CD14-positive monocyte (primary cell): ENCODE measurements around the gene GNL1. TPM values are rescaled to one million over a fixed set of nuclear protein-coding genes. Genes with fewer than 3 reads are reported as not detected.

ENCODE experiments used
- DNase-seq, 3 donors: peaks; one replicate each; pipeline ENCODE4 v3.0.0-alpha.2; 2011 to 2022
- H2AFZ ChIP-seq: 2 replicates; pipeline ENCODE4 v1.6.0; 2012; ENCODE audit warnings: mild to moderate bottlenecking, low read depth, low read length, inconsistent platforms; ENCODE audit not compliant: insufficient read depth, poor library complexity, severe bottlenecking
- H3K27ac ChIP-seq, 2 donors: 1 replicate in 1 of 2; 2 replicates in 1 of 2; pipeline ENCODE4 v1.5.1; 2012 to 2013; ENCODE audit warnings: low read length in 2 of 2, control low read depth in 1 of 2, inconsistent platforms in 1 of 2, low read depth in 1 of 2, mild to moderate bottlenecking in 1 of 2
- H3K27me3 ChIP-seq, 2 donors: one replicate each; pipeline versions ENCODE4 v1.6.0 to v1.6.1; 2011 to 2013; ENCODE audit warnings: low read length in 2 of 2; ENCODE audit not compliant: control insufficient read depth in 2 of 2, insufficient read depth in 2 of 2
- H3K36me3 ChIP-seq, 2 donors: replicated peaks in 1 of 2; 1 replicate in 1 of 2; 2 replicates in 1 of 2; pipeline versions ENCODE4 v1.5.1 to v1.6.1; 2012 to 2013; ENCODE audit warnings: low read length in 2 of 2, control low read depth in 1 of 2, inconsistent platforms in 1 of 2, mild to moderate bottlenecking in 1 of 2; ENCODE audit not compliant: insufficient read depth in 2 of 2, control insufficient read depth in 1 of 2
- H3K4me1 ChIP-seq, 2 donors: 1 replicate in 1 of 2; 2 replicates in 1 of 2; pipeline versions ENCODE4 v1.5.1 to v1.6.1; 2012 to 2013; ENCODE audit warnings: low read length in 2 of 2, control low read depth in 1 of 2, inconsistent platforms in 1 of 2, mild to moderate bottlenecking in 1 of 2, moderate library complexity in 1 of 2; ENCODE audit not compliant: insufficient read depth in 2 of 2, control insufficient read depth in 1 of 2
- H3K4me2 ChIP-seq: replicated peaks from 2 replicates; pipeline ENCODE3; 2012; ENCODE audit warnings: low read length, moderate library complexity, mild to moderate bottlenecking; ENCODE audit not compliant: poor library complexity, severe bottlenecking; ENCODE audit errors: extremely low read depth
- H3K4me3 ChIP-seq, 3 experiments: fragments of 200-600 bp in 1 of 3; sonication (generic) in 1 of 3; replicated peaks in 1 of 3; 1 replicate in 2 of 3; 2 replicates in 1 of 3; pipeline ENCODE4 v1.5.1; 2011 to 2013; ENCODE audit warnings: low read length in 3 of 3, mild to moderate bottlenecking in 3 of 3, control low read depth in 2 of 3, low read depth in 2 of 3, inconsistent platforms in 1 of 3, moderate library complexity in 1 of 3
- H3K79me2 ChIP-seq: 2 replicates; pipeline ENCODE4 v1.6.0; 2012; ENCODE audit warnings: mild to moderate bottlenecking, control low read depth, inconsistent platforms, low read length, moderate library complexity; ENCODE audit not compliant: insufficient read depth
- H3K9ac ChIP-seq: 2 replicates; pipeline ENCODE4 v1.6.0; 2017; ENCODE audit warnings: low read length, mild to moderate bottlenecking; ENCODE audit not compliant: insufficient read depth, poor library complexity, severe bottlenecking
- H3K9me3 ChIP-seq, 2 donors: replicated peaks in 1 of 2; 1 replicate in 1 of 2; 2 replicates in 1 of 2; pipeline versions ENCODE4 v1.5.1 to v1.6.1; 2012 to 2013; ENCODE audit warnings: low read length in 2 of 2, control low read depth in 1 of 2; ENCODE audit not compliant: control insufficient read depth in 1 of 2, insufficient read depth in 1 of 2
- H4K20me1 ChIP-seq: 2 replicates; pipeline ENCODE4 v1.6.0; 2012; ENCODE audit warnings: mild to moderate bottlenecking, low read length, control low read depth, moderate library complexity; ENCODE audit not compliant: insufficient read depth
- H3K27ac Mint-ChIP-seq, 7 donors: one replicate each; pipeline ENCODE4 v1.8.0; 2020; ENCODE audit warnings: mild to moderate bottlenecking in 7 of 7, mixed read lengths in 7 of 7, moderate library complexity in 6 of 7, inconsistent platforms in 2 of 7
- H3K27me3 Mint-ChIP-seq, 3 donors: one replicate each; pipeline ENCODE4 v1.8.0; 2021 to 2022; ENCODE audit warnings: low read depth in 3 of 3, mild to moderate bottlenecking in 3 of 3, mixed read lengths in 3 of 3, moderate library complexity in 3 of 3, inconsistent platforms in 1 of 3
- H3K36me3 Mint-ChIP-seq, 2 donors: one replicate each; pipeline ENCODE4 v1.8.0; 2020; ENCODE audit warnings: mixed read lengths in 2 of 2, inconsistent platforms in 1 of 2, mild to moderate bottlenecking in 1 of 2
- H3K4me1 Mint-ChIP-seq: one replicate; pipeline ENCODE4 v1.8.0; 2020; ENCODE audit warnings: mild to moderate bottlenecking, mixed read lengths
- H3K4me3 Mint-ChIP-seq, 2 donors: one replicate each; pipeline ENCODE4 v1.8.0; 2020; ENCODE audit warnings: mild to moderate bottlenecking in 2 of 2, mixed read lengths in 2 of 2, moderate library complexity in 1 of 2
- H3K9me3 Mint-ChIP-seq, 7 donors: one replicate each; pipeline ENCODE4 v1.8.0; 2020 to 2022; ENCODE audit warnings: mixed read lengths in 7 of 7, mild to moderate bottlenecking in 6 of 7, moderate library complexity in 6 of 7, inconsistent platforms in 2 of 7
- CTCF ChIP-seq: fragments of 200-600 bp; IDR thresholded peaks from one replicate; pipeline ENCODE4 v1.8.0; 2022; ENCODE audit warnings: antibody characterized with exemption, mild to moderate bottlenecking
- WGBS: methylation state at CpG from one replicate; pipeline ENCODE4 v1.1.5; 2013; ENCODE audit warnings: missing lambda C conversion rate; ENCODE audit not compliant: insufficient coverage; 5-methylcytosine and 5-hydroxymethylcytosine counted together
- intact Hi-C, 2 donors: fragments of 100-400 bp; cut with micrococcal nuclease; formaldehyde crosslinking; loops; one replicate each; pipeline versions ENCODE4 v1.15.0 to v1.15.1; 2023
- polyA plus RNA-seq, 3 donors: library from polyadenylated mRNA; depleted of rRNA in 1 of 3; unstranded in 2 of 3; stranded (reverse) in 1 of 3; fragments of 300-500 nt in 2 of 3; fragments of >200 nt in 1 of 3; fragmentation: Illumina TruSeq in 2 of 3; gene quantifications; 1 replicate in 2 of 3; 2 replicates in 1 of 3; pipeline ENCODE4 v1.2.3, GENCODE V29; 2012 to 2021

The GNL1 gene
- polyA plus RNA-seq, 3 donors: 10.3 to 13.4 (median 12.9) TPM

- H3K4me2 ChIP-seq: peak overlapping the region; percentile 85
- Mint-ChIP-seq H3K9me3 (peaks cover 0 to 1% (median 0%) of the 10 kb centered on the region in 7 donors), H3K27ac (peak overlapping the region; percentile 95 to 100 (median 99)), H3K36me3 (peaks cover 36 to 39% of the 10 kb centered on the region in 2 donors), H3K4me1 (peaks cover 24% of the 10 kb centered on the region), H3K27me3 (peaks cover 0 to 5% (median 4%) of the 10 kb centered on the region in 3 donors), H3K4me3 (peak overlapping the region; percentile 95)
- no peak for TF ChIP-seq CTCF
- peak in 2 of 3 donors; percentile 53 to 63 for DNase-seq
- H2AFZ ChIP-seq: peak overlapping the region; percentile 67
- H3K4me3 ChIP-seq: peak overlapping the region; percentile 73 to 93 (median 93)
- no peaks in the 10 kb centered on the region for H3K9me3 ChIP-seq
- intact Hi-C loops: loop anchor here (2.0 kb wide), 2 partner anchors 13 to 59 kb away; partner anchors contain the start of genes ABCF1 (in 2 of the 2), MRPS18B (in 2 of the 2) and PPP1R10 (in 2 of the 2)
- H3K36me3 ChIP-seq: peaks cover 15 to 32% of the 10 kb centered on the region in 2 donors
- peaks cover 5% of the 10 kb centered on the region for H4K20me1 ChIP-seq
- peaks cover 20 to 35% of the 10 kb centered on the region in 2 donors for H3K4me1 ChIP-seq
- peak overlapping the region; percentile 83 for H3K9ac ChIP-seq
- H3K79me2 ChIP-seq: peaks cover 37% of the 10 kb centered on the region
- H3K27me3 ChIP-seq: no peaks in the 10 kb centered on the region
- peak overlapping the region; percentile 92 to 93 for H3K27ac ChIP-seq
- WGBS: 0% methylated on average over 3 of the region's 6 CpGs
These were observed 1.3 kb upstream of the GNL1 start for GRCh38 chr6:30557683-30557981.

- H3K36me3 Mint-ChIP-seq: peaks cover 36 to 39% of the 10 kb centered on the region in 2 donors
- H3K4me1 Mint-ChIP-seq: peaks cover 19% of the 10 kb centered on the region
- peak within 1 kb of the TSS; percentile 95 for H3K4me3 Mint-ChIP-seq
- H3K27ac ChIP-seq: peak within 1 kb of the TSS; percentile 92 to 93
- peak; percentile 93 to 96 (median 93) for DNase-seq
- H3K36me3 ChIP-seq: peaks cover 15 to 32% of the 10 kb centered on the region in 2 donors
- H3K9me3 ChIP-seq: no peaks in the 10 kb centered on the region
- peak within 1 kb of the TSS; percentile 85 for H3K4me2 ChIP-seq
- peaks cover 20 to 30% of the 10 kb centered on the region in 2 donors for H3K4me1 ChIP-seq
- TF ChIP-seq CTCF: no peak
- peaks cover 4% of the 10 kb centered on the region for H4K20me1 ChIP-seq
- peak within 1 kb of the TSS; percentile 67 for H2AFZ ChIP-seq
- 0% methylated on average over 28 of the region's 42 CpGs for WGBS
- intact Hi-C loops: loop anchor here (2.0 kb wide), 2 partner anchors 14 to 60 kb away; partner anchors contain the start of genes ABCF1 (in 2 of the 2), MRPS18B (in 2 of the 2) and PPP1R10 (in 2 of the 2)
- peaks cover 37% of the 10 kb centered on the region for H3K79me2 ChIP-seq
- H3K9me3 Mint-ChIP-seq: peaks cover 0 to 1% (median 0%) of the 10 kb centered on the region in 7 donors
- H3K27me3 Mint-ChIP-seq: peaks cover 0 to 6% (median 4%) of the 10 kb centered on the region in 3 donors
- peak within 1 kb of the TSS; percentile 95 to 100 (median 99) for H3K27ac Mint-ChIP-seq
- no peaks in the 10 kb centered on the region for H3K27me3 ChIP-seq
- H3K9ac ChIP-seq: peak within 1 kb of the TSS; percentile 83
- peak within 1 kb of the TSS; percentile 73 to 93 (median 93) for H3K4me3 ChIP-seq
These were observed 805 bp upstream of the GNL1 start, which contains the start of gene PRR3 for GRCh38 chr6:30556906-30557682. Gene PRR3, plus strand, starts transcription at chr6:30557295. Its CDS starts 50 bp downstream, at chr6:30557345.
